ENCODE measurements around the gene IP6K2.
"Not testable (repeated sequence)": the region's sequence is repeated elsewhere in the genome, so short reads cannot be mapped to it uniquely, and the experiment has no call there.

IP6K2 gene

GRCh38 chr3:48727511-48727910, 10.5 kb upstream of the IP6K2 start:
- DNase-seq, result no peak

GRCh38 chr3:48725185-48725855, 8.3 kb upstream of the IP6K2 start:
- DNase-seq, result not testable (repeated sequence)

- DNase-seq, result no peak
Observed at GRCh38 chr3:48723725-48724124, 6.7 kb upstream of the IP6K2 start.

- DNase-seq, result not testable (repeated sequence)
Observed at GRCh38 chr3:48723293-48723692, 6.3 kb upstream of the IP6K2 start.

GRCh38 chr3:48716508-48716981, 476 bp downstream of the IP6K2 start:
- DNase-seq, result peak; percentile 32

GRCh38 chr3:48715174-48715800, 1.7 kb downstream of the IP6K2 start:
- DNase-seq, result no peak

- DNase-seq, result no peak
Observed at GRCh38 chr3:48711727-48712126, 5.3 kb downstream of the IP6K2 start.

- no peak for DNase-seq
Observed at GRCh38 chr3:48709051-48709461, 8.0 kb downstream of the IP6K2 start.

- DNase-seq, result no peak
Observed at GRCh38 chr3:48708481-48708889, 8.5 kb downstream of the IP6K2 start.

GRCh38 chr3:48707157-48707556, 9.9 kb downstream of the IP6K2 start:
- DNase-seq, result no peak

- DNase-seq, result no peak
Observed at GRCh38 chr3:48702320-48702920, 14.6 kb downstream of the IP6K2 start.

GRCh38 chr3:48700731-48701405, 16.2 kb downstream of the IP6K2 start:
- DNase-seq, result no peak

GRCh38 chr3:48698891-48699290, 18.1 kb downstream of the IP6K2 start:
- no peak for DNase-seq

- DNase-seq, result no peak
Observed at GRCh38 chr3:48697952-48698351, 19.1 kb downstream of the IP6K2 start.

GRCh38 chr3:48696601-48697000, 20.4 kb downstream of the IP6K2 start:
- no peak for DNase-seq

- DNase-seq, result no peak
Observed at GRCh38 chr3:48696156-48696555, 20.9 kb downstream of the IP6K2 start.

- DNase-seq, result no peak
Observed at GRCh38 chr3:48695393-48695753, 21.6 kb downstream of the IP6K2 start.

- no peak for DNase-seq
Observed at GRCh38 chr3:48694610-48695392, 22.2 kb downstream of the IP6K2 start.

GRCh38 chr3:48693826-48694225, 23.2 kb downstream of the IP6K2 start:
- DNase-seq, result no peak

GRCh38 chr3:48692551-48692950, 24.5 kb downstream of the IP6K2 start:
- no peak for DNase-seq

GRCh38 chr3:48690846-48691458, 26.1 kb downstream of the IP6K2 start:
- DNase-seq, result no peak

GRCh38 chr3:48689384-48689783, 27.6 kb downstream of the IP6K2 start:
- DNase-seq, result no peak

GRCh38 chr3:48688737-48689075, 28.3 kb downstream of the IP6K2 start:
- DNase-seq, result no peak

Data from OCI-M1 (cell line).